Heart right ventricle (tissue), 16 donors: Measurements from ENCODE around the gene SKAP1. TPM values are rescaled to one million over a fixed set of nuclear protein-coding genes. Genes with fewer than 3 reads are reported as not detected.

Source experiments
- ATAC-seq, 8 donors: fragments of 200-7000 bp; cut with Tn5 transposase; one replicate each; pipeline ENCODE4 v1.9.1; 2020; ENCODE audit warnings: mild to moderate bottlenecking in 8 of 8, moderate library complexity in 8 of 8, moderate number of reproducible peaks in 1 of 8
- DNase-seq, 2 donors: peaks; one replicate each; pipeline ENCODE4 v3.0.0-alpha.2; 2020
- H3K27ac ChIP-seq, 10 donors: fragments of 200-600 bp; sonication (generic) in 2 of 10; one replicate each; pipeline versions ENCODE4 v1.5.0 to v1.8.0; 2020 to 2022; ENCODE audit warnings: mild to moderate bottlenecking in 3 of 10
- H3K27me3 ChIP-seq, 7 donors: fragments of 200-600 bp; one replicate each; pipeline ENCODE4 v1.8.0; 2021 to 2022; ENCODE audit warnings: mild to moderate bottlenecking in 2 of 7
- H3K36me3 ChIP-seq, 9 donors: fragments of 200-600 bp; sonication (generic) in 1 of 9; one replicate each; pipeline versions ENCODE4 v1.5.0 to v1.8.0; 2020 to 2022; ENCODE audit warnings: mild to moderate bottlenecking in 2 of 9
- H3K4me1 ChIP-seq, 9 donors: fragments of 200-600 bp; sonication (generic) in 1 of 9; one replicate each; pipeline versions ENCODE4 v1.5.0 to v1.8.0; 2020 to 2022; ENCODE audit warnings: mild to moderate bottlenecking in 4 of 9
- H3K4me3 ChIP-seq, 10 donors: fragments of 200-600 bp; sonication (generic) in 2 of 10; one replicate each; pipeline versions ENCODE4 v1.5.0 to v1.8.0; 2020 to 2022; ENCODE audit warnings: mild to moderate bottlenecking in 7 of 10, moderate library complexity in 2 of 10
- H3K9me3 ChIP-seq, 11 donors: fragments of 200-600 bp in 10 of 11; sonication (generic) in 2 of 11; one replicate each; pipeline versions ENCODE4 v1.5.0 to v1.8.0; 2013 to 2022; ENCODE audit warnings: mild to moderate bottlenecking in 2 of 11, control low read depth in 1 of 11, moderate library complexity in 1 of 11
- CTCF ChIP-seq, 9 donors: fragments of 200-600 bp; sonication (generic) in 2 of 9; IDR thresholded peaks; one replicate each; pipeline versions ENCODE4 v1.5.0 to v1.8.0; 2021 to 2022; ENCODE audit warnings: antibody characterized with exemption in 9 of 9, mild to moderate bottlenecking in 5 of 9, moderate library complexity in 1 of 9
- WGBS, 2 donors: extraction: QIAGEN DNeasy Blood & Tissue Kit; methylation state at CpG; one replicate each; pipeline ENCODE4 v1.1.7; 2013; ENCODE audit warnings: inconsistent platforms in 1 of 2; 5-methylcytosine and 5-hydroxymethylcytosine counted together
- intact Hi-C, 10 donors: fragments of 100-400 bp; cut with DNase I; formaldehyde crosslinking; loops; one replicate each; pipeline versions ENCODE4 v1.11.1 to v1.14.2; 2022
- polyA plus RNA-seq, 2 donors: library from polyadenylated mRNA; stranded (reverse); fragments of 200-250 nt; gene quantifications; one replicate each; pipeline ENCODE4 v1.2.3, GENCODE V29; 2013
- total RNA-seq, 10 donors: library from RNA; stranded (reverse); fragmentation: NEBNext Ultra II Directional in 3 of 10; extraction: Animal tissue kit (Norgen Biotek cat#: 25700) in 3 of 10; gene quantifications; one replicate each; pipeline versions ENCODE4 v1.2.1 to v1.2.4, GENCODE V29; 2021 to 2023
- donor health status: Arrhythmogenic right ventricular cardiomyopathy.
- donor health status: ischemic (EF 13 %, LVEDD 7.1; RV severe dilation, severe dysfunction).
- donor health status: healthy with polysubstance abuse.
- donor health status: DM: no; HTN: yes; CAD: no.
- donor health status: DM: no; HTN: no; CAD: no.
- donor health status: ischemic (EF 25% LVEDD 6.9; RV normal size, moderate dysfunction).
- donor health status: ischemic (EF 25% LVEDD 5.7; RV mildly dilated, moderate dysfunction).
- donor health status: healthy.
- donor health status: DM: yes; HTN: yes; CAD: no.
- donor health status: Ischemic cardiomyopathy.
- donor health status: ischemic (EF 35%, LVEDD 5.7; RV mildly dilated, moderate dysfunction).
- donor health status: nonischemic (EF 11% LVEDD 7.7; RV severe dilation, severe dysfunction).
- donor health status: DM: yes; HTN: yes; CAD: no.
- donor health status: PGD.
- donor health status: ischemic (EF 29% LVEDD 5.4; RV normal size, mild dysfunction).
- donor health status: nonischemic (EF 23%, LVEDD 6.1; RV moderate dilation, normal function).

Gene SKAP1
- total and polyA plus RNA-seq, 12 donors: 0.33 to 1.7 (median 0.75) TPM; not detected in 5

- ATAC-seq: peak in 2 of 8 donors; percentile 29 to 34
- 67 to 69% methylated on average over 1 of the region's 1 CpG for WGBS, 2 donors
- Histone ChIP-seq H3K36me3 (no peaks in the 10 kb centered on the region), H3K27ac (peak overlapping the region in 1 of 10 donors; percentile 64), H3K27me3 (peaks cover 0 to 66% (median 48%) of the 10 kb centered on the region in 7 donors), H3K4me3 (no peak overlapping the region), H3K4me1 (peaks cover 0 to 52% (median 0%) of the 10 kb centered on the region in 9 donors), H3K9me3 (no peaks in the 10 kb centered on the region)
- DNase-seq: no peak
- intact Hi-C loops: no loop called here
- TF ChIP-seq CTCF (IDR thresholded peaks at IDR 0.05): no peak
Observed at GRCh38 chr17:48441231-48441711, 11.3 kb upstream of the SKAP1 start.

GRCh38 chr17:48440669-48441068 is 10.7 kb upstream of the SKAP1 start:
- DNase-seq: no peak
- peak overlapping the region in 1 of 10 donors; percentile 64 for H3K27ac ChIP-seq
- no peaks in the 10 kb centered on the region for H3K9me3 ChIP-seq
- TF ChIP-seq CTCF (IDR thresholded peaks at IDR 0.05): no peak
- H3K4me1 ChIP-seq: peaks cover 0 to 52% (median 0%) of the 10 kb centered on the region in 9 donors
- no peak for ATAC-seq
- H3K4me3 ChIP-seq: no peak overlapping the region
- no peaks in the 10 kb centered on the region for H3K36me3 ChIP-seq
- WGBS, 2 donors: 75 to 78% methylated on average over 2 of the region's 2 CpGs
- intact Hi-C loops: no loop called here
- H3K27me3 ChIP-seq: peaks cover 0 to 66% (median 48%) of the 10 kb centered on the region in 7 donors

- WGBS, 2 donors: 70 to 78% methylated on average over 8 of the region's 8 CpGs
- H3K4me1 ChIP-seq: peaks cover 0 to 52% (median 0%) of the 10 kb centered on the region in 9 donors
- intact Hi-C loops: no loop called here
- peak overlapping the region in 1 of 10 donors; percentile 64 for H3K27ac ChIP-seq
- DNase-seq (no peak), ATAC-seq (peak in 1 of 8 donors; percentile 16)
- peaks cover 0 to 67% (median 50%) of the 10 kb centered on the region in 7 donors for H3K27me3 ChIP-seq
- H3K9me3 ChIP-seq: no peaks in the 10 kb centered on the region
- H3K4me3 ChIP-seq: no peak overlapping the region
- no peaks in the 10 kb centered on the region for H3K36me3 ChIP-seq
- no peak for TF ChIP-seq CTCF (IDR thresholded peaks at IDR 0.05)
Observed at GRCh38 chr17:48439875-48440505, 10.0 kb upstream of the SKAP1 start.

GRCh38 chr17:48439110-48439850 is 9.3 kb upstream of the SKAP1 start:
- H3K9me3 ChIP-seq: no peaks in the 10 kb centered on the region
- WGBS, 2 donors: 88 to 89% methylated on average over 3 of the region's 3 CpGs
- ATAC-seq: no peak
- H3K4me1 ChIP-seq: peaks cover 0 to 52% (median 0%) of the 10 kb centered on the region in 9 donors
- no peak for TF ChIP-seq CTCF (IDR thresholded peaks at IDR 0.05)
- no peaks in the 10 kb centered on the region for H3K36me3 ChIP-seq
- peaks cover 0 to 67% (median 50%) of the 10 kb centered on the region in 7 donors for H3K27me3 ChIP-seq
- no peak overlapping the region for H3K4me3 ChIP-seq
- H3K27ac ChIP-seq: peak overlapping the region in 1 of 10 donors; percentile 64
- intact Hi-C loops: no loop called here
- DNase-seq: no peak
